GM19043 (cell line): ENCODE results near the gene HMOX2.

ENCODE experiments used
- ATAC-seq: cut with Tn5 transposase; IDR thresholded peaks from one replicate; pipeline ENCODE4 v1.9.1; 2021; ENCODE audit warnings: low read depth; ENCODE audit not compliant: unreplicated experiment

The HMOX2 gene

DNA sequence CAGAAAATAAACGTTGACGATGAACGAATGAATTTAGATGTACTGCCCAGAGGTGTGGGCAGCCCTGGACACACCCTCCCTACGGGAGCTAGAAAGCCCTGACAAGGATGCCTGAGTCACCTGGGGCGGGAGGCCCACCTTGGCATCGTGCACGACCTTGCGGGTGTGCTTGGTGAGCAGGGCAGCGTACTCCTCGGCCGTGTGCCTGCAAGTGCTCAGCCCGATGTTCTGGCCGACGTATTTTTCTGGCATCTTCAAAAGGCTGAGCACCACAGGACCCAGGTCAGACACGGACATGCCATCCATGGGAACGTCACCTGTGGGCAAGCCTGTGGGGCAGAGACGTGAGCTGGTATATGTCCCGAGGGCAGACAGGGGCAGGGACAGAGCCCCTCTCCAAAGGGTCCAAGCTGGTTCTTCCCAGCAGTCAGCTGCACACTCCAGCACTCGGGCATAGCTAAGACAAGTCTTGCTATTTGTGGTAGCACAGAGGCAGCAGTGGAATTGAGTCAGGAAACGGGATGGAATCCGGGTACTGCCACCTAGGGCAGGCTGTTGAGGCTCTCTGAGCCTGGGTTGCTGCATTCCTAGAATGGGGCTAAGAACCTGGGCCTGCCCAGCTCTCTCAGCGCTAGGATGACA lies 12.6 kb upstream of the HMOX2 start:
- ATAC-seq = no peak

DNA sequence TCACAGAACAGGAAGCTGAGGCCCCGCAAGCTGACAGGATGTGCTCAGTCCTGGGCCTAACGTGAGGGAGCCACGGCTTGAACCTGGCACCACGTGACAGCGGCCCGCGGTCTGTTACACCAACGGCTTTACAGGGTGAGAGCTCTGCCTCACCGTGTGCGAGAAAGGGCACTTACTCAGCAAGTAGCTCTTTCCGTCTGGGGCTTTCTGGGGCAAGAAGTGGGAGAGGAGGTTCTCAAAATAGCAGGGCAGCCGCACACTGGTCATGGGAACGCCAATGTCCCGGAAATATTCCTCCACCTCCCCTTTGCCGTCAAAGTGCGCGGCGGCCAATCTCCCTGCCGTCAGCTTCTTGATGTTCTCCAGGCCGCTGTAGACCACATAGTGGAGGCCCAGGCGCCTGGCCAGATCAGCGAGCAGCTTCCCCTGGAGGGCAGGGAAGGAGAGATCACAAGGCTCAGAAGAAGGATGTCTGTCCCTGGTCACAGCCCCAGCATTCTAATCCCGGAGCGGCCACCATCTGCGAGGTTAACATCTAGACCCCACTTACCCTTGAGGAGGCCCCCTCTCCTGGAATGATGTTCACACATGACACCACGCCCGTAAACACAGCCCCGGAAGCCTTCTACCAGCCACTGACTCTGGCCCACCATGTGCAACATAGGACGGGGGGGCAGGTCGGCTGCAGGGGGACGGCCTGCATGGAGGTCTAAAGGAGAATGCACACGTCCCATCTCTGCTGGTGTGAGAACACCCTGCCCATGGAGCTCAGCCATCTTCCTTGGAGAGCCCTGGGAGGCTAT lies 10.0 kb upstream of the HMOX2 start:
- no peak for ATAC-seq

DNA sequence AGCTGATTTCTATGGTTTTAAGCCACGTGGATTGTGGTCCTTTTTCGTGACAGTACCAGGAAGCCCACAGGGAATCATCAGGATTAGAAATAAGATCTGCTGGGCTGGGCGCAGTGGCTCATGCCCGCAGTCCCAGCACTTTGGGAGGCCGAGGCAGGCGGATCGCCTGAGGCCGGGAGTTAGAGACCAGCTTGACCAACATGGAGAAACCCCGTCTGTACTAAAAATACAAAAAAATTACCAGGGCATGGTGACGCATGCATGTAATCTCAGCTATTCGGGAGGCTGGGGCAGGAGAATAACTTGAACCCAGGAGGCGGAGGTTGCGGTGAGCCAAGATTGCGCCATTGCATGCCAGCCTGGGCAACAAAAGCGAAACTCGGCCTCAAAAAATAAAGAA lies 8.3 kb upstream of the HMOX2 start:
- ATAC-seq = no peak

DNA sequence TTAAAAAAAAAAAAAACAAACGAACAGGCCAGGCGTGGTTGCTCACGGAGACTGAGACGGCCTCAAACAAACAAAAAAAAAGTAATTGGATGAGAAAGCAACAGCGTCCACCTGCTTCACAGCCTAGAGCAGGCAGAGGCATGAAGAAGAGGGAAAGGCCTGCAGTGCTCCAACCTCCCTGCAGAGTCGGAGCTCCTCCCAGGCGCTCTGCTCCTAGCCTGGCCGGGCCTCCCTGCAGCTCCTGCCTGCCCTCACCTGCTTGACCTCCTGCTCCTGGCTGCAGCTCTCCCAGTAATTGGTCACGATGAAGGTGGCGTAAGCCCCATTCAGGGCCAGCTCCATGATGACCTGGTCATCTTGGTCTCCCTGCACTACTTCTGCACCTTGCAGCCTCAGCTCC lies 7.2 kb upstream of the HMOX2 start:
- no peak for ATAC-seq

DNA sequence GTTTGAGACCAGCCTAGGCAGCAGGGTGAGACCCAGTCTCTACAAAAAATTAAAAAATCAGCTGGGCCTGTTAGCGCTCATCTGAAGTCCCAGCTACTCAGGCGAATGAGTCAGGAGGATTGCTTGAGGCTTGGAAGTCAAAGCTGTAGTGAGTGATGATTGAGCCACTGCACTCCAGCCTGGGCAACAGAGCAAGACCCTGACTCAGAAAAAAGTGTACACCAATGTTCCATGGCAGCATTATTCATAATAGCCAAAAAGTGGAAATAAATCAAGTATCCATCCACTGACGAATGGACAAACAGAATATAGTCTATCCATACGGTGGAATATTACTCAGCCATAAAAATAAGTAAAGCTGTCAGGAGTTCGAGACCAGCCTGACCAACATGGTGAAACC lies 4.3 kb upstream of the HMOX2 start:
- ATAC-seq = no peak

DNA sequence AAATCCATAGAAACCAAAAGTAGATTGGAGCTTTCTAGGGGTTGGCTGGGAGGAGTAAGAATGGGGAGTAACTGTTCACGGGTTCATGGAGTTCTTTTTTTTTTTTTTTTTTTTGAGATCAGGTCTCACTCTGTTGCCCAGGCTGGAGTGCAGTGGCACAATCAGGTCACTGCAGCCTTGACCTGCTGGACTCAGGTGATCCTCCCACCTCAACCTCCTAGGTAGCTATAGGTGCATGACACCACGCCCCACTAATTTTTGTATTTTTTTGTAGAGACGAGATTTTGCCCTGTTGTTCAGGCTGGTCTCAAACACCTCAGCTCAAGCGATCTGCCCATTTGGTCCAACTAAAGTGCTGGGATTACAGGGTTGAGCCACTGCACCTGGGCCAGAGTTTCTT lies 3.3 kb upstream of the HMOX2 start:
- ATAC-seq = no peak

DNA sequence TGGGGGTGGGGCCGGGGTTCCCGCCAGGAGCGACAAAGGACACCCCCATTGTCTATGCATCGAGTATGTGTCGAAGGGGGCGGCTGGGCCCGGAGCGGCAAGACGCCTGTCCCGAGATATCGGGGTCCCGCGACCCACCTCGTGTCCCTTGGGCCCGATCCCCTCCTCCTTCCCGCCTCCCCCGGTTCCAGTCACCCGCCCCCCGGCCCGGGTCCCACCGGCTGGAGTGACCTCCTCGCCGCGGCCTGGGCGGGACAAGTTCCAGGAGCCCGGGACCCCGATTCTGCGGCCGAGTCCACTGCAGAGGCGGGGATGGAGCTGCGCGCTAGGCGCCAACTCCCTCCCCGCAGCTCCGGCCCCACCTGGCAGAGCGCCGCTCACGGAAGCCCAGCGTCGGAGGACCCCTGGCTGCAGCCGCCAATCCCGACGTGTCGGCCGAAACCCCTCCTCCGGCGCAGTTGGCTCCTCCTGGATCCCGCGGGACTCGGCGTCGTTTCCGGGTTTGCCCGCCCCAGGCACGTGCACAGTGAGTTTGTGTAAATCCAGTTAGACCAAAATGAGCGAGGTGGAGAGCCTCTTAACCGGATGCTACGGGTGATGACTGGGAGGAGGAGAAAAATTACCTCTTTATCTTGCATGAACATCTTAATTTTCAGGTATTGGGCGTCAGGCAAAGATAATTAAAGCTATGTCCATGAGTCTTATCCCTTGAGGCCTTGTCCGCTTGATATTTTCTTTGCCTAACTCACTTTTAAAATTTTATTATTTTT lies 1.8 kb upstream of the HMOX2 start, which contains the start of gene NMRAL1:
Gene NMRAL1, minus strand, starts transcription at position 434 of the 770 bp plus-strand sequence. CDS start 493 bp downstream, outside the sequence.
- ATAC-seq = peak; percentile 55

DNA sequence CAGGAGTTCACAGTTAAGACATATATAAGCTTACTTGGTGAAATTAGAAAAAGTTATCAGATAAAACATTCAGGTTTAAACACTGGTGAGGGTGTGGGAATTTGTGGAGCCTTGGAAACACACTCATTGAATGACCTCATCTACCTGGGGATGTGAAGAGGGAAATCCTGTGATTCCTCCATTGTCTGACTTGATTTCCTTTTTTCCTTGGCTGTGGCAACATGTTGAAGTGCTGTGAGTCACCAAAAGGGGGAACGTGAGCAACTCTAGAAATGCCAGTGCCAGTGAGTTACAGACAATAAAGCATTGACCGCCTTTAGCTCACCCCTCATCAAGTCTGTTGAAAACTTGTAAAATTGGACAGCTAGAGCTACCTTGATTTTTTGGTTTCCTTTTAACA lies 1.8 kb downstream of the HMOX2 start:
- ATAC-seq = no peak

DNA sequence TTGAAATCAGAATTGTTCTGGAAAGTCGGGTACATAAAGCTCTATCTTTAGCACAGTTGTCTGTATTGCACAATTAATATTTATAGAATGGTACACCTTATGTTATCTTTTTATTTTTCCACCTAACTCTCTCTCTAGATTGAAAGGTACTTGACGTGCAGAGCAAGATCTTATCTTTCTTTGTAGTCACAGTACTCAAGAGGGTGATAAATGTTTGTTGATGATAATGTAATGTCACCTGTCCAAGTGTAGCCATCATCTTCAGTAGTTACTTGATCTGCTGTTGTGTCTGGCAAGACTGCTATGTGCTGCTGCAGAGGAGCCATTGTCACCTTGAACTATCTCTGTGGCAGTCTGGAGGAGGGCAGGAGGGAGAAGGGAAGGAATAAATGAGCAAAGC lies 5.3 kb downstream of the HMOX2 start:
- ATAC-seq = no peak

DNA sequence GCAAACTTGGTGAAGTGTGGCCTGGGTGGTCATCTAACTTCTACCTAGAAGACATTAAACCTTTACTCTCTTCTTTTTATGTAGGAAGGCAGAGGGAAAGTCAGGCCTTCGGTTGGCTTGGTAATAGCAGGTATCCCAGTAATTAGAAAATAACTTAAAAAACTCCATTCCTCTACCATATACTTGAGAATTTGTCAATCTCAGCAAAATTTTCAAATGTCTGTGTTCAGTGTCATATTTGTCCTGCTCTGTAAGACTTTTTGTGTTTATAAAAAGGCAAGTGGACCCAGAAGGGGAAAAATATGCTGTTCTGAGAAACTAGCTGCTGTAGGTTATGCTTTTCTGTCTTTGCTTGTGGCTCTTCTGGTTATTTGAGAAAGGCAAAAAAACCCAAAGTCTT lies 5.8 kb downstream of the HMOX2 start:
- ATAC-seq = no peak

DNA sequence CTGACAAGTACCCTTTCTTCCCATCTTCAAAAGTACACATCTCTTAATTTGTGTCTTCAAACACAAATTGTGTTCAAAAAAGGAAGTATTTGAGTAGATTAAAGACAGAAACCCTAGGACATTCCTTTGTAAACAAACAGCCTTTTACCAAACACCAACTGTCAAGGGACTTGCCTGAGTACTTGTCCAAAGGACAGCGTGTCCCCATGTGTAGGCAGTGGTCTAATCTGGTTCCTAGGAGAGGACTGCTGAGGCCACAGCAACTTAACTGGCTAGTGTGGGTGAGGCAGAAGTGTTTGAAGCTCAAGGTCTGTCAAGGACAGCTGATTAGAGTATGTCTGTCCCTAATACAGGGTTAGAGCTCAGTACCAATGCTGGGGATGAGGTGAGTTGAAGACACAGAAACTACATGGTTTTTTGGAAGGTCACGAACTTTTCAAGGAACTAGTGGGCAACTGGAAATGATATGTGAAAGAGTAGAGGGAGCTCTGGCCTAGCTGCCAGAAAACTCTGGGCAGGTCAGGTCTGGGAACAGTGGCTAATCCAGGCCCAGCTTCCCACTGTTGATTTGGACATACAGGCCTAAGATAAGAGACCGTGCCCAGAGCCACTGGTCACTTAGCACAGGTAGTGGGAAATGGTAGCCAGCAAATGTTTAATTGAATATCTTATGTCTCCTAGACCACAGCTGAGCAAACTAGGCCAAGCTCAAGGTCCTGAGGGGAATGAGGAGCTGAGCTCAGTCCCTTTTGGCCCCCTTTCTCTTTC lies 10.1 kb downstream of the HMOX2 start:
- ATAC-seq = no peak

DNA sequence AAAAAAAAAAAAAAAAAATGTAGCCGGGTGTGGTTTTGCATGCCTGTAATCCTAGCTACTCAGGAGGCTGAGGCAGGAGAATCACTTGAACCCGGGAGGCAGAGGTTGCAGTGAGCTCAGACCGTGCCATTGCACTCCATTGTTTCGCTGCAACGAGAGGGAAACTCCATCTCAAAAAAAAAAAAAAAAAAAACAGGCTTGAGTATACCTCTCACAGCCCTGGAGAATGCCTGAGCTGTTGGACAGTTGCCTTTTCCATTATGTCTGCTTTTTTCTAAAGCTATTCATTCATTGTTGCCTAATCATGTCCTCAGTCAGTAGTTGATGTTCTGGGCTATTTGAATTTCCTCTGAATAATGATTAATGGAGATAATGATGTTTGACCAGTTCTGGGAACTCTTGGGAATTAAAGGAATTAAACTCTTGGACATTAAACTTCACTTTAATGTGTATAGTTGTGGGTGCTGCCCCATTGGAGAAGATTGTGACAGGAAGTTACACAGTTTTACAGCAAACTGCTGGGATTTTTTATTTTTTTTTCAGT lies 11.8 kb downstream of the HMOX2 start:
- no peak for ATAC-seq

DNA sequence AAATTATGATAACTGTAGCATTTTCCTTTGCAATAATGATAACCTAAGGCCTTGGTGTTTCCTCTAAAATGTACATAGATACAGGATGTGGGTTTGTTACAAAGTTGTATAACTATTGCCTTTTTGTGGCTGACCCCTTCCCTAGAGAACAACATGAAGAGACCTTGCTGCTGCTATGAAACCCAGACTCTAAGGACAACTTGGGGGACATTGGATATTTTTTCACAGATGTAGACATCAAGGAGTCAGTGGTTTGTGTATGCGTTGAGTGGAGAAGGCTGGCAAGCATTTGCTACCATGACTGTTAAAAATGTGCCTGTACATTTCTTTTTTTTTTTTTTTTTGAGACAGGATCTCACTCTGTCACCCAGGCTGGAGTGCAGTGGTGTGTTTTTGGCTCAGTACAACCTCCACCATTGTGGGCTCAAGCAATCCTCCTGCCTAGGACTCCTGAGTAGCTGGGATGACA lies 12.3 kb downstream of the HMOX2 start:
- ATAC-seq = no peak

DNA sequence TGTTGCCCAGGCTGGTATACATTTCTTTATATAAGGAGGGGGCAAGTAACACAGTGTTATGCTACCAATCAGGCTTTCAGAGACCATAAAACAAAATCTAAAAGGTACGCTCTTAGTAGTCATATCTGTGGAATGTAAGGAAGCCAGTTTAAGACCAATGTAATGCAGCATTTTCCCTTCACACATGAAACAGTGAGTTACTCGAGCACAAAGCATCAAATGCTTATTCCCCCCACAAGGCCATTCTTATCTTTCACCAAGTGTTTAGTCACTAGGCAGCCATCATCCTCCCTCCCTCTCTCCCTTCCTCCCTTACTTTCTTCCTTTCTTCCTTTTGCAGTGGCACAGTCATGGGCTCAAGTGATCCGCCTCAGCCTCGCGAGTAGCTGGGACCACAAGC lies 12.8 kb downstream of the HMOX2 start:
- ATAC-seq = no peak

DNA sequence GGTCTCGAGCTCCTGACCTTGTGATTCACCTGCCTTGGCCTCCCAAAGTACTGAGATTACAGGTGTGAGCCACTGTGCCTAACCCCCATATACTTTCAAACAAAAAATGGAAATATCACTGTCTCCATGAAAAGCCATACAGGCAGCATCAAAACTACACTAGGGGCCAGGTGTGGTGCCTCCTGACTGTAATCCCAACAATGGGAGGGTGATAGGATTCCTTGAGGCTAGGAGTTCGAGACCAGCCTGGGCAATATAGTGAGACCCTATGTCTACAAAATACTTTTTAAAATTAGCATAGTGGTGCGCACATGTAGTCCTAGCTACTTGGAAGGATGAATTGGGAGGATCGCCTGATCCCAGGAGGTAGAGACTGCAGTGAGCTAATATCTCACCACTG lies 15.7 kb downstream of the HMOX2 start:
- ATAC-seq = no peak

DNA sequence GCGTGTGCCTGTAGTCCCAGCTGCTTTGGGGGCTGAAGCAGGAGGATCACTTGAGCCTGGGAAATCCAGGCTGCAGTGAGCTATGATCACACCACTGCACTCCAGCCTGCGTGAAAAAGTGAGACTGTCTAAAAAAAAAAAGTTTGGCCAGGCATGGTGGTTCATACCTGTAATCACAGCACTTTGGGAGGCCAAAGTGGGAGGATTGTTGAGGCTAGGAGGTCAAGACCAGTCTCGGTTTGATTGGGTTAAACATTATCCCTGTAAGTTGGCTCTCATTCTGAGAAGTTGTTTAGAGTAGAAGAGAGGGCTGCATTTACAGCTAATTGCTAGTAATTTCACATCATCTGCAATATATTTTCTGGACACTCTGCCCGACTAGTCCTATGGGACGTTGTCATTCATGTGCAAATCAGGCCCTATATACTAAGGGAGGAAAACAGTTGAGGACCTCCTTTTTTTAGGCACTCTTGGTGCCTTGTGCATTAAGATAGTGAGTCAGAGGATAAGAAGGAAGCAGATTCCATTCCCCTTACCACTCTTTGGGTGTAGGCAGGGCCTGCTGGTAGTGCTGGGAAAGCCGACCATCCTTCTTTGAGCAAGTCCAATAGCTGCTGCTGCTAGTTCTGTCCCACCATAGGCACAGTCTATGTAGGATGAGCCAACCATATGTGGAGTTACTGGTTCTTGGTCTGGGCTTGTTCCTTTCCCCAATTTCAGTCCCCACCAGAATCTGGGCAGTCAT lies 18.7 kb downstream of the HMOX2 start:
- no peak for ATAC-seq

DNA sequence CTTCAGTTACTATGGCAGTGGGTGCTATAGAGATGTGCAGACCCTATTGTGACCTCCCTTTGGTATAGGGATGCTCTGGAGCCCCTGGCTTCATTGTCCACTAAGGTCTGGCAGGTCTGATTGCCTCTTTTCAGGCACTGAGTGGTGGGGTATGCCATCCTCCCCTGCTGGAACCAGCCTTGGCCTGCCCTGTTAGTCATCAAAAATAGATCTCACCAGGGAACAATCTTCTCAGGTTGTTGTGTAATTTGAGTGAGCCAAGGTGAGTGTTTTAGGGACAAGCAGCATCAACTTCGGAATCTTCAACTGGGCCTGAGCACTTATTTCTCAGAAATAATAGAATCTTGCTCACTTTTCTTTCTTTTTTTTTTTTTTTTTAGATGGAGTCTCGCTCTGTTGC lies 19.6 kb downstream of the HMOX2 start:
- no peak for ATAC-seq

DNA sequence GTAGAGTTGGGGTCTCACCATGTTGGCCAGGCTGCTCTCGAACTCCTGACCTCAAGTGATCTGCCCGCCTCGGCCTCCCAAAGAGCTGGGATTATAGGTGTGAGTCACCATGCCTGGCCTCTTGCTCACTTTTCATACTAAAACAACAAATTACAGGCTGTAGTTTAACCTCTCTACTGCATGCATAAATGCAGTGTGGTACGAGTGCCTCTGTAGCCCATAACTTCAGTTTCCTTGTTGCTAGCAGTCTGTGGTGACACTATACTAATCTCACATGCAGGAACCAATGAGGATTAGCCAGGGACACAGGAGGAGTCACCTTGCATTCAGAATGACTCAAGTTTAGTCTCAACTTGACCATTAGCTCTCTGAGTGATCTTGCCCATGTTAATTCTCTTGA lies 20.1 kb downstream of the HMOX2 start:
- no peak for ATAC-seq

DNA sequence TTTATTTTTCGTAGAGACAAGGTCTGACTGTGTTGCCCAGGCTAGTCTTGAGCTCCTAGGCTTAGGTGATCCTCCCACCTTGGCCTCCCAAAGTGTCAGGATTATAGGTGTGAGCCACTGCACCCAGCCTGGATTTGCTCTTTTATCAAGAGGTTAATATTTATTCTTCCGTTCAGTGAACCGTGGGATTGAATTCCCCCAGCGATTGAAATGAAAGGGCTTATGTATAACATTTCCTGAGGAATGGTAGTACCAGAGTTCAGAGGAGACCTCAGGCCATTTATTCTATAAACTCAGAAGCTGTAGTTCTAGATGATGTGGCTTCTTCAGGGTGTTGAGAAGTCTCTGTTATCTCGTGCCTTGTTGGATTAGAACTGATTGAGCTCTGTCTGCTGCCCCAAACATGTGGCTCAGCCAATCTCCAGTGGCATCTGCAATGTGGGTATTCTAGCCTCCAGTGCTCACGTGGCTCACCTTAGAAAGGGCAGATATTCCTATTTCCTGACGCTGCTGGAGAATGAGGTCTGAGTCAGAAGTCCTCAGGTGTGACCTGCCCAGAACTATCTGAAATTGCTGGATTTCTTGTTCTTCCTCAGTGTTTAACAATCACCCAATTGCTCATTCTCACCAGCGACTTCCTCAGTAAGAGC lies 22.5 kb downstream of the HMOX2 start:
- no peak for ATAC-seq
